ENCODE data around the gene NOSIP.

The NOSIP gene

GRCh38 chr19:49590071-49590970 is 10.0 kb upstream of the NOSIP start:
- DNase-seq = peak; percentile 93 to 96
- Mint-ChIP-seq H3K27me3 (no peaks in the 10 kb centered on the region), H3K9me3 (no peaks in the 10 kb centered on the region), H3K4me1 (peaks cover 49% of the 10 kb centered on the region), H3K27ac (peak overlapping the region; percentile 83 to 85), H3K4me3 (peak overlapping the region; percentile 87 to 96)
- ATAC-seq = peak; percentile 84

DNA sequence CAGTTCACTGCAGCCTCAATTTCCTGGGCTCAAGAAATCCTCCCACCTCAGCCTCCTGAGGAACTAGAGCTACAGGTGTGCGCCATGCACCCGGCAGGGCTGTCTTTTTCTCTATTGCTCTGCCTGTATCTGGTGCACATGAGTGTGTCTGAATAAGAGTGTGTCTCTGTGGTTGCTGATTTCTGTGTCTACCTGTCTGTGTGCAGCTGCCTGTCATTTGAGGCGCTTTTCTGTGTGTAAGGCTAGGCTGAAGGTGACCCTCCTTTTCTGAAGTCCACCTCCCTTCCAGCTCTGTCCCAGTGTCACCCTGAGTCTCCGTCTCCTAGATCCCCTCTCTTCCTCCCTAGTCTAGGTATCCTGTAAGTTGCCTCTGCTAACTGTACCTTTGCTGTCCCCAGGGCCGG is 9.1 kb upstream of the NOSIP start:
- Mint-ChIP-seq H3K9me3 (no peaks in the 10 kb centered on the region), H3K27me3 (no peaks in the 10 kb centered on the region), H3K4me1 (peaks cover 46% of the 10 kb centered on the region), H3K27ac (no peak overlapping the region), H3K4me3 (peak overlapping the region in 1 of 2 donors; percentile 87)
- DNase-seq = no peak
- no peak for ATAC-seq

DNA sequence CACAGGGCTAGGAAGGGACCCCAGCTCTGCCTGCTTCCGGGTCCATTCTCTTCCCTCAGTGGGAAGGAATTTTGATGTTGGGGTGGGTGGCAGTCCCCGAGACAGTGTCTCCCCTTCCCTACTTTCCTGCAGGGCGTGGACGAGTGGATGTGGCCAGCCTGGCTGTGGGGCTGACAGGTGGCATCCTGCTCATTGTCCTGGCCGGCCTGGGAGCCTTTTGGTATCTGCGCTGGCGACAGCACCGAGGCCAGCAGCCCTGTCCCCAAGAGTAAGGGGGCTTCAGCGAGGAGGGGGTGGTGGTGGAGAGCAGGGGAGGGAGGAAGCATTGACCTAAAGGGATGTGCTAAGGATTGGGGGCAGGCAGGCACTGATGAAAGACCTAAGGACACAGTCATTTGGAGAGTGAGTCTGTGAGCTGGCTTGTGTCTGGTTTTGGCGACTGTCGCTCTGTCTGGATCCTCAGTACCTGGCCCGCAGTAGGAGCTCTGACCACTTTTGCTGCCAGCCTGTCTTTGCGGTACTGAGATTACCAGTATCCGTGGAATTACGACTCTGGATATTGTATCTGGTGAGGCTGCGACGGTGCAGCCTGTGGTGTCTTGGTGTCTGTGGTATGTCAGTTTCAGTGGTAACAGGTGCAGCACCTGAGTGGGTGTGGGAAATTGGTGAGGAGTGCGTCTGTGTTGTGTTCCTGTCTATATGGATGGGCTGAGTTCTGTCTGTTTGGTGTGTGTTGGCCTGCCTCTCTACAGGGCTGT is 8.2 kb upstream of the NOSIP start:
- peak; percentile 16 for ATAC-seq
- no peaks in the 10 kb centered on the region for H3K9me3 Mint-ChIP-seq
- H3K4me3 Mint-ChIP-seq = peak overlapping the region in 1 of 2 donors; percentile 29
- peak; percentile 53 to 58 for DNase-seq
- H3K27me3 Mint-ChIP-seq = no peaks in the 10 kb centered on the region
- H3K4me1 Mint-ChIP-seq = peaks cover 37% of the 10 kb centered on the region
- H3K27ac Mint-ChIP-seq = peak overlapping the region in 1 of 2 donors; percentile 28

DNA sequence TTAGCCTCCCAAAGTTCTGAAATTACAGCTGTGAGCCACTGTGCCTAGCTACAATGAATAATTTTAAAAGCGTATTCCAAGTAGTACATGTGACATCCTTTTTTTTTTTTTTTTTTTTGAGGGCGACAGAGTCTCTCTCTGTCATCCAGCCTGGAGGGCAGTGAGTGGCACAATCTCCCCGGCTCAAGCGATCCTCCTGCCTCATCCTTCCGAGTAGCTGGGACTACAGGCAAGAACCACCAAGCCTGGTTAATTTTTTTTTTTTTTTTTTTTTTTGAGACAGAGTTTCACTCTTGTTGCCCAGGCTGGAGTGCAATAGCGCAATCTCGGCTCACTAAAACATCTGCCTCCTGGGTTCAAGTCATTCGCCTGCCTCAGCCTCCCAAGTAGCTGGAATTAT is 6.9 kb upstream of the NOSIP start:
- DNase-seq (no peak), ATAC-seq (no peak)
- Mint-ChIP-seq H3K9me3 (no peaks in the 10 kb centered on the region), H3K4me1 (peaks cover 32% of the 10 kb centered on the region), H3K27me3 (no peaks in the 10 kb centered on the region), H3K4me3 (no peak overlapping the region), H3K27ac (no peak overlapping the region)

DNA sequence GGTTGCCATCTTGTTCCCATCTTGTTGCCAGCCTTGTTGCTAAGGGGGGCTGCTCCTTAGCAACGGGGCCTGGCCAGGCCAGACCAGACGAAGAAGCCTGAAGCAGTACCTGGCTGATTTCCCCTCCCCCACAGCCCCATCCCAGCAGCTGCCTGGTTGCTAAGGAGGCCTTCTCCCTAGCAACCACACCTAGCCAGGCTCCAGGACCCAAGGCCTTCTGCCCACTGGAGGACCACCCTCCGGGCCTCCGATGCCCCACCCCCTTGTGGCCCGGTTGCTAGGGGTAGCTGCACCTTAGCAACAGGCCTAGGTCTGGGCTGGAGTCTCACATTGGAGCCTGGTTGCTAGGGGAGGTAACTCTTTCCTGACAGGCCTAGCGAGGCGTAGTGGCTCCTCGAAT is 4.7 kb upstream of the NOSIP start:
- no peak for DNase-seq
- no peak overlapping the region for H3K4me3 Mint-ChIP-seq
- no peak overlapping the region for H3K27ac Mint-ChIP-seq
- H3K27me3 Mint-ChIP-seq = no peaks in the 10 kb centered on the region
- peaks cover 41% of the 10 kb centered on the region for H3K4me1 Mint-ChIP-seq
- no peaks in the 10 kb centered on the region for H3K9me3 Mint-ChIP-seq
- no peak for ATAC-seq

DNA sequence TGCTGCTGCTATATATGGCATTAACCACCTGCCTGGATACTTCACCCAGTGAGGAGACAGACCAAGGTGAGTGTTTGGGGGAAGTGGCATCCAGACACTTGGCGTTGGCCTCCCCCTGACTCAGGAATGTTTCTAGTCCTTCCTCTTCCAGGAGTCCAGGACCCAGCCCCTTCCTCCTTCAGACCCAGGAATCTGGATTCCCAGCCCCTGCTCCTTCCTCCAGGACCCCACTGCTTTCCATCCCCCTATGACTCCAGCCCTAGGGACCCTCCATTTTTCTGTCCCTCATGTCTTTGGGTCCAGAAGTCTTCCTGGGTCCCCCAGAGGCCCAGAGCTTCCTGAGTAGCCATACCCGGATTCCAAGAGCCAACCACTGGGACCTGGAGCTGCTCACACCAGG is 2.9 kb upstream of the NOSIP start:
- H3K4me1 Mint-ChIP-seq = peaks cover 41% of the 10 kb centered on the region
- DNase-seq = no peak
- no peak overlapping the region for H3K27ac Mint-ChIP-seq
- H3K27me3 Mint-ChIP-seq = no peaks in the 10 kb centered on the region
- no peak for ATAC-seq
- H3K9me3 Mint-ChIP-seq = no peaks in the 10 kb centered on the region
- no peak overlapping the region for H3K4me3 Mint-ChIP-seq

DNA sequence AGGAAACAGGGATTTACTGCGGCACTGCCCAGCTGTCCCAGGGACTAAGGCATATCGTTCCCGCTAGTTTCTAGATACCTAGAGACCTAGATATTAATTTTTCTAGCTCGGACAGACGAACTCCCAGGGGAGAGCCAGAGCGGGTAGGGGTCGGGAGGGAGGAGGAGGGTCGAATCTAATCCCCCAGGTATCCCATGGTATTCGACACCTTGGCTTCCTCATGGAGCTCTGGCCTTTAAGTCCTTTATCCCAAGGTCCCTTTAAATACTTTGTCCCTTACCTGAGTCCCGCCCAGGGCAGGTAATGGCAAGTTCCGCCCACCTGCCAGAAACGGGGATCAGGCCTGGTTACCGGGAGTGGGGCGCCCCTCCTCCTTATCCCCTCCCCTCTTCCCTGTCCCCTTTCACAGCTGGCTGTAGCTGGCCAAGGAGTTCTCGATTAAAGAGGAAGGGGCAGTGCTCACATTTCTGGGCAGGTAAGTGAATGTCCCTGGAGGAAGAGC is 702 bp upstream of the NOSIP start, which contains the start of gene PRRG2:
Gene PRRG2, plus strand, starts transcription at position 310 of the 502 bp plus-strand sequence. CDS start 1,904 bp downstream, outside the sequence.
- no peaks in the 10 kb centered on the region for H3K27me3 Mint-ChIP-seq
- peaks cover 51% of the 10 kb centered on the region for H3K4me1 Mint-ChIP-seq
- no peak for ATAC-seq
- no peak for DNase-seq
- H3K9me3 Mint-ChIP-seq = no peaks in the 10 kb centered on the region
- peak within 1 kb of the TSS; percentile 94 to 96 for H3K27ac Mint-ChIP-seq
- peak within 1 kb of the TSS; percentile 93 to 95 for H3K4me3 Mint-ChIP-seq

- DNase-seq (no peak), ATAC-seq (peak; percentile 2)
- Mint-ChIP-seq H3K4me3 (peak overlapping the region; percentile 93 to 95), H3K27me3 (no peaks in the 10 kb centered on the region), H3K4me1 (peaks cover 51% of the 10 kb centered on the region), H3K9me3 (no peaks in the 10 kb centered on the region), H3K27ac (peak overlapping the region; percentile 94 to 96)
Measured at GRCh38 chr19:49579947-49580263, 451 bp downstream of the NOSIP start.

DNA sequence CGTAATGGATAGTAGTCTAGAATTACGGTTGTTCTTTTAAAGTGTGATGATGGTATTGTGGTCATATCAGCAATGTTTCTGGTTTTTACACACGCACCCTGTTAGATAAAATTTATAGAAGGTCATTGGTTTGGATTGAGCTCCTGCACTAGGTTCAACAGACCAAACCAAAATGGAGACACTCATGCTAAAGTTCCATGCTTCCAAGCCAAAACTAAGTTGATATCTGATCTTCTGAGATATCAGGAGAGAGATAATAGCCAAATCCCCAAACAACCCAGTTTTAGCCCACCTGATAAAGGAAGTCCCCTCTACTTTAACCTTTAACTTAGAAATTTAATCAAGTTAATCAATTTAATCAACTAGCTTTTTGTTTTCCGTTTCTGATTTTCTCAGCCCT is 1.2 kb downstream of the NOSIP start:
- ATAC-seq (no peak), DNase-seq (no peak)
- Mint-ChIP-seq H3K27ac (peak overlapping the region in 1 of 2 donors; percentile 85), H3K27me3 (no peaks in the 10 kb centered on the region), H3K4me3 (peak overlapping the region; percentile 93 to 95), H3K4me1 (peaks cover 51% of the 10 kb centered on the region), H3K9me3 (no peaks in the 10 kb centered on the region)

GRCh38 chr19:49574206-49574755 is 6.1 kb downstream of the NOSIP start:
- Mint-ChIP-seq H3K4me1 (peaks cover 45% of the 10 kb centered on the region), H3K27ac (peak overlapping the region; percentile 27 to 36), H3K9me3 (no peaks in the 10 kb centered on the region), H3K27me3 (no peaks in the 10 kb centered on the region), H3K4me3 (no peak overlapping the region)
- DNase-seq (no peak), ATAC-seq (no peak)

- Mint-ChIP-seq H3K4me3 (no peak overlapping the region), H3K9me3 (no peaks in the 10 kb centered on the region), H3K27ac (no peak overlapping the region), H3K27me3 (no peaks in the 10 kb centered on the region), H3K4me1 (peaks cover 43% of the 10 kb centered on the region)
- ATAC-seq (no peak), DNase-seq (no peak)
Measured at GRCh38 chr19:49573425-49573824, 6.9 kb downstream of the NOSIP start.

- ATAC-seq = no peak
- Mint-ChIP-seq H3K9me3 (no peaks in the 10 kb centered on the region), H3K4me1 (peaks cover 43% of the 10 kb centered on the region), H3K27me3 (no peaks in the 10 kb centered on the region), H3K27ac (no peak overlapping the region), H3K4me3 (no peak overlapping the region)
- DNase-seq = no peak
Measured at GRCh38 chr19:49573009-49573408, 7.3 kb downstream of the NOSIP start.

- Mint-ChIP-seq H3K27me3 (no peaks in the 10 kb centered on the region), H3K4me1 (peaks cover 51% of the 10 kb centered on the region), H3K9me3 (no peaks in the 10 kb centered on the region), H3K4me3 (no peak overlapping the region), H3K27ac (peak overlapping the region in 1 of 2 donors; percentile 57)
- no peak for DNase-seq
- no peak for ATAC-seq
Measured at GRCh38 chr19:49570997-49571676, 9.2 kb downstream of the NOSIP start.

- peaks cover 0 to 2% of the 10 kb centered on the region in 2 donors for H3K9me3 Mint-ChIP-seq
- DNase-seq (peak; percentile 69 to 70), ATAC-seq (peak; percentile 70)
- H3K4me3 Mint-ChIP-seq = peak overlapping the region in 1 of 2 donors; percentile 5
- peaks cover 59% of the 10 kb centered on the region for H3K4me1 Mint-ChIP-seq
- H3K27ac Mint-ChIP-seq = no peak overlapping the region
- H3K27me3 Mint-ChIP-seq = no peaks in the 10 kb centered on the region
Measured at GRCh38 chr19:49570138-49570856, 10.1 kb downstream of the NOSIP start.

Data from stimulated activated naive CD8-positive, alpha-beta T cell treated with anti-CD3 and anti-CD28 coated beads, Interleukin-15, amount 100 ng/mL, for 72 hours (primary cell).